GM18858 (cell line): Measurements from ENCODE around the gene GSTM3.

Source experiments
- ATAC-seq: cut with Tn5 transposase; IDR thresholded peaks from one replicate; pipeline ENCODE4 v1.9.1; 2021; ENCODE audit not compliant: unreplicated experiment

The GSTM3 gene

DNA sequence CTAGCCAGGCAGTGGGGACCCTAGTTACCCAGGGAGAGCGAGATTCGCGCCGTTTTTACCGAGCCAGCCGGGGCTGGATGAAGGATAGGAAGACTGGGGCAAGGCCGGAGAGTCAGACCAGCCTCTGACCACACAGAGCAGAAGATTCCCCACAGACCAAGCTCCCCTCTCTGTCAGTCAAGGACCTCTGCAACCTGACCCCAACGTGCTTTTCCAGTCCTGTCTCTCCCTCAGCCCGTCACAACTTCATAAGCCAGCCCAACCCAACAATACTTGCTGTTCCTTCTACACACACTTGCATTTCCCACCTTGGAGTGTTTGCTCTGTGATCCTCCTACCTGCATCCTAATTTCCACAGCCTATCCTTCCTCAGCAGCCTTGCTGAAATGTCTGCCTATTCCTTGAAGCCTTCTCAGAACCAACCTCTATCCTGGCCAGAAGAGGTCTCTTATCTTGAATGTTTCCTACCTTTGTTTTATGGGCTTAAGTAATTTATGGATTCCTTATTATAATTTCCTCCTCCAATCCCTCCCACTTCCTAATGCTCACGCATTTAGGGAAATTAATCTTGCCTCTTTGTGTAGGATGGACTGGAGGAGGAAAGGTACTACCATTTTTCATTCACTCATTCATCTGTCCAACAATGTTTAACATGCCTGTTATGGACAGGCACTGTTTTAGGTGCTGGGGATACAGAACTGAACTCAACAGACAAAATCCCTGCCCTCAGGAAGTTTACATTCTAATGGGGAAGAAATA, at the start of gene GSTM3:
Gene GSTM3 (minus strand): TSS at position 424 of the 759 bp plus-strand sequence. CDS start 751 bp downstream, outside the sequence.
- ATAC-seq = no peak

DNA sequence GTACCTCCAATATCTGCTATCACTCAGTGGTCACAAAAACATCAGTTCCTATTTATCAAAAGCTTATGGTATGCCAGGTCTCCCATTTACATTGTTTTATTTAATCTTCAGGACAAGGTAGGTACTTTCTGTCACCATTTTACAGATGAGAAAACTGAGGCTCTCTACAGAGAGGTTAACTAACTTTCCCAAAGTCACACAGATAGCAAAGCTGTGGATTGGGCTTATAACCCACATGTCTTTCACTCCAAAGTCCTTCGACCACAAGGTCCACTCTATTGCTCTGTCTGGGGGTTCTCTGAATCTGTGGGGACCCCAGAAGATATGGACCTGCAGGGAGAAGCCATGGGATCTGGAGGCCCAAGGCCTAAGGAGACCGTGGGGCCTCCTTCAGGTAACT, 49.5 kb upstream of the GSTM3 start:
- no peak for ATAC-seq

DNA sequence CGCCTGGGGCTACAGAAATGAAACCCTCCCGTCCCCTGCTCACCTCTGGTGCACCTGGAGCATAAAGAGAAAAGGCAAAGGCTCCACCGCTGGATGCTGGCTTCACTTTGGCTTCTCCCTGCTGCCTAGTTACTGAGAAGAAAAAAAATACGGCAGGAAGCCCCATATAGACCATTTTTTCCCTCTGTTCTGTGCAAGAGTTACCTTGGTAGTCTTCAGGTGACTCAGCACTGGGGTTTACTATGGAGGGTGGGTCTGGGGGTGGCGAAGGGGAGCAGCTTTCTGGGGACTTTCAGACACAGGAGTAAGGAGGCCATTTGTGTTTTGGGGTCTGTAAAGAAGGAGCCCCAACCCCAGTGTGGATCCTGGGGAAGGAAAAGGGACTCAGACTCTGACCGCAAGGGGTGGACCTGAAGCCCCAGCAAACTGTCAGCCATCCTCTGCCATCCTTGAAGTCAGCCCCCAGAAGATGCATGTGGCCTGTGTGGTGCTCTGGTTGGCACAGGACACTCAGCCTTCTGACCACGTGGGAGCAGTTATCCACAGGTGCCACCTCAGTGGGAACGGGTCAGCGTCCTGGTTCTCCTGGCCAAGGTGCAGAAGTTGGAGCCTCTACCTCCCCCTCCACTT, 48.8 kb upstream of the GSTM3 start:
- ATAC-seq = no peak

DNA sequence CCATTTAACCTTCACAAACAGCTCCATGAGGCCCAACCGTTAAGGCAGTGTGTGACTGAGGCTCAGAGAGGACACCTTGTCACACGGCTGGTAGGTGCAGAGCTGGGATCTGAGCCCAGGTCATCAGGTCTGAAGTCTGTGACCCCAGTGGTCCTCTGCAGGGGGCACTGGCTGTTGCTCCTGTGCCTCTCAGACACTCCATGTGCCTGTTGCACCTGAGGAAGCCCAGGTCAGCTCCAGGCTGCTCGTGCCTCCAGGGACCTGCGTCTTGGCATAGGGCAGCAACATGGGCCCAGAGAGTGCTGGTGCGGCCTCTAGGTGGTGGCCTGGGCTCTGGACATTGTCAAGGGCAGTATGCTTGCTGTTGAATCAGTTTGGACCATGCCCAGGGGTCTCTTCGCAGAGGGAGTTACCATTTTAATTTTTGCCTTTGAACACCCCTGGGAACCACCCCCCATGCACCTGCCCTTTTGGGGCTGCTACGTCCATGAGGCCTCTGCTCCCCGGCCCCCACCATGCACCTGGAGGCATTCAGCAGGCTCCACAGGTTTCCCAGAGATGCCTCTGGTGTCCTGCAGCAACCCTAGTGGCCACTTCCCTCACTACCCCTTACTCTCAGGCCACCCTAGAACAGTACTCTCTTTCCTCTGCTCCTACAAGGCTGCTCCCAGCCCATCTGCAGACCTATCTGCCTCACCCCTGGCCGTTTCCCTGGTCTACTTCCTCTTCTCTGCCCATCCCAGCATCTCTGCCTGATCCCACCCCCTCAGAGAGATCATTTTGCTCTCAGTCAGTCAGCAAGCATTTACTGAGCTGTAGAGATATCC, 48.1 kb upstream of the GSTM3 start:
- no peak for ATAC-seq

DNA sequence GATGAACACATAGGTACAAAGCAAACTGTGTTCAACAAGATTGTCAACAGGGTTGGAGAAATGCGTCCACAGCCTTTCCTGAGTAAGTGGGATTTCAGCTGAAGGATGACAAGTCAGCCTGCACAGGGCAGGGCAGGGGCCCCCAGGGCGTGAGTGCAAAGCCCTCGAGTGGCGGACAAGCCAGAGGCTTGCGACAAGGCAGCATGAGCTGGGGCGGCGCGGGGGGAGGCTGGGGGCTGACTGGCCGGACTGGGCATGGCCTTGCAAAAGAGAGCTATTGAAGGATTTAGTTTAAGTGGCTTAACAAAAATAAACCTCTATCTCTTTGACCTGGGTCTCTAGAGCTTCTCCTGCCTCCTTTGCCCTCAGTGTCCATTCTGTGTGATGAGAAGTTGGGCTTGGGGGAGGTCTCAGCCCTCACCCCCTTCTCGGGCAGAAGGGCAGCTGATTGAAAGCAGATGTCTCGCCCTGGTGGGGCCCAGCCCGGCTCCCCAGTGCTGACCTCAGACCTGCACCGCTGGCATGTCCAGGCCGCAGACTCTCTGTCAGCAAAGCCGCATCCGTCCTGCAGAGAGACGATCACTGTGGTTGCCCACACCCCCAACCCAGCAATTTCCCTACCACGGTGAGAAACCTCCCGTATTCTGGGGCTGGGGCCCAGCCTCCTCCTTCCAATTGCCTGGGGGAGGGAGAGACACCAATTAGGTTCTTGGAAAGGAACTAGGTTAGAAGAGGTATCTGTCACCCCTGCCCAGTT, 47.2 kb upstream of the GSTM3 start:
- no peak for ATAC-seq

DNA sequence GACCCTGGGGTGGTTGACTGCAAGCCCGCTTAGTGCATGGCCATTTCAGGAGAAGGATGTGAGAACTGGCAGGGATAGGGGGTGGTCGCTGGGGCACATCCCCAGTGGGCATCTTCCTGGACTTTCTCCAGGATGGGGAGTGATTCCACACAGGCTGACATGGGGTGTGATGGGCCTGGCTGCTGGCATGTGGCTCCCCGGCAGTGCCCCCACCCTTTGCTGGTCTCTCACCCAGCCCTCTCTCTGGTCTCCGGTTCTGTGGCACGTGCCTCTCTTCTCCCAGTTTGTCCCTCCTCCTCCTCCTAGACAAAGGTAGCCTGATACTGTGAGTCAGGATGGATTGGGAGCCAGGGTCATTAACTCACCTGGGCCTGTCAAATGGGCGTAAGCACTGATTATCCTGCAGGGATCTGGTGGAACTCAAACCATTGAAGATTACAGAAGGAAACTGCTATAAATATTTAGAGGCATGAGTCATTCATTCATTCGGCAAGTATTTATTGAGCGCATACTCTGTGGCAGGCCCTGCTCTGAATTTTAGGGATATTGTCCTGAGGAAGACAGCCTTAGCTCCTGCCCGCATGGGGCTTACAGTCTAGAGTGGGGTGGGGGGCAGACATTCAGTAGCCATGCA, 46.5 kb upstream of the GSTM3 start:
- ATAC-seq = no peak

DNA sequence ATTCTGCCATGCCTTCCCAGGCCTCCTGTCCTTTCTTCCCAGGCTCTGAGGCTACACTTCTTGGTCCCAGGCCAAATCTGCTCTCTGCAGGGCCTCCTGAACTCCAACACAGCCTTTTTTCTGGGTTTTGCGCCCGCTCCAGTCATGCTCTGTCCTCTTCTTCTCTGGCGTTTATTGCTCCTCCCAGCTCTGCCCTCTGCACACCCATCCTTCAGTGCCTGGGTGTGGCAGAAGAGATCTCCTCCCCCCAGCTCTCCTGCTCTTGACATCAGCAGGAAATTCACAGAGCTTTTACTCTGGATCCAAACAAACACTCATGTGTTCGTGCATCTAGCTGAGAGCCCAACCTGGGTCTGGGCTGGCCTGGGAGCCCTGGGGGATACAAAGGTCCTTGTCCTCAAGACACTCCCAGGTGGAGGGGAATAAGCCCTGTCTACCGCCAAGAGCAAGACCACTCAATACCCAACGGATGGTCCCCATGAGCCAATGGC, 45.7 kb upstream of the GSTM3 start:
- no peak for ATAC-seq

DNA sequence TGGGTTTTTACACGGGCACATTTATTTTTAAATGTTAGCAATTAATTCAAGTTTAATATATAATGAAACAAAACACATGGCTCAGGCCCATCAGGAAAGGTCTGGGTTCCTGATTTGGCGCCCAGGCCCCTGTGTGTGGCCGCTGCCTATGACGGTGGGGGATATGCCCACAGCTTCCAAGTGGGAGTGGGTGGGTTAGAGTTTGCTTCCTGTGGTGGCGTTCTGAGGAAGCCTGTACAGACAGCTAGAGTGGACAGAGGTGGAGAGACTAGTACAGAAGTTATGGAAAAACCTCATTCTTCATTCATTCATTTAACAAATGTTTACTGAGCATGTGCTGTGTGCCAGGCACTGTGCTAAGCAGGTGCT, 45.3 kb upstream of the GSTM3 start:
- no peak for ATAC-seq

DNA sequence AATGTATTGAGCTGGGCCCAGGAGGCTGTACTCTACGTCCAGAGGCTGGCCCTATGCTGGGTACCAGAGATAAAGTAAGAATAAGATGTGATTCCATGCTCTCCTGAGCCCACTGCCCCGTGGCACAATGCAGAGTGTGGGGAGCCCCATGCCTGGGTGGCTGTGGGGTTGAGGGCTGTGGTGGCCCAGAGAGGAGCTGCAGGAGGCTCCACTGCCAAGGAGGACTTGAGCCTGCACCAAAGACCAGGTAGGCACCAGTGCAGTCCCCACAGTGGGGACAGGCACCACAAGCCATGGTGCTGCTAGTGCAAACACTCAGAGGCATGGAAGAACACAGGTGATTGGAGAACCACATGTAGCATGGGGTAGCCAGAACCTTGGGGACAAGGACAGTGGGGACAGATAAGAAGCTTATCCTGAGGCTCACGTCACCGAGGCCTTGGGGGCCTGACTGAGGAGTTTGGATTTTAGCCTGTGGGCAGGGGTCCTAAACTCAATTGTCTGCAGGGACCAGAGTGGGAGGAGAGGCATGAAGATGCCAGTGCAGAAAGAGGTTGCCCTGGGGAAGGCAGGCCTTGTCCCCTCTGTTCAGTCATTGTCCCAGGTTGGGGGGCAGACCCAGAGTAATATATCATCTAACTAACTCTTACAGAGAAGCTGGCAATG, 44.7 kb upstream of the GSTM3 start:
- no peak for ATAC-seq

DNA sequence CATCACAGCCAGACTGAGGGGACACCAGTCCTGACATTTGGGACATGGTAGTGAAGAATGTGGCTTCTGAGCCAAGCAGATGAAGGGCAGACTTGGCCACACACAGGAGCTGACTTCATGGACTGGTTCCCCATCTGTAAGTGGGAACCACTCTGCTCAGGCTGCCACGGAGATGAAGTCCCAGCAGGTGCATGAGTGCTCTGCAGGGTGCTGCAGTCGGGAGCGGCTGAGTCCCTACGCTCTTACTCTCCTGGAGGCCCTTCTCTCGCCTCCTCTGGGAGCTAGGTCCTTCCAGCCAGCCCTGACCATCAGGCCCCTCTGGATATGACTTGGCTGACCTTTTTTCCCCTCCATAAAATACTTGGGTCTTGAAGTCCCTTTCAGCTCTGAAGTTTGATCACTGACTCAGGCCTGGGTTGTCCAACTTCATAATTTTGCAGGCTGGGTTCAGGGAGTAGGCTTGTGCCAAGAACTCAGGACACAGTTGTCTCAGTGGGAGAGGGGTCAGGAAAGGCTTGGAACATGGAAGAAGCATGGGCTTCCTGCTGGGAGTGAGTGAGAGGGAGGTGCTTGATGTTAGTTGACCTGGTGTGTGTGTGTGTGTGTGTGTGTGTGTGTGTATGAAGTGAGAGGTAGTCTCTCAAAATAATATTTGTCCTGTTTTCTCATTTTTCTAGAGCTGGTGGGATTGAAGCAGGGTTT, 43.9 kb upstream of the GSTM3 start:
- no peak for ATAC-seq

DNA sequence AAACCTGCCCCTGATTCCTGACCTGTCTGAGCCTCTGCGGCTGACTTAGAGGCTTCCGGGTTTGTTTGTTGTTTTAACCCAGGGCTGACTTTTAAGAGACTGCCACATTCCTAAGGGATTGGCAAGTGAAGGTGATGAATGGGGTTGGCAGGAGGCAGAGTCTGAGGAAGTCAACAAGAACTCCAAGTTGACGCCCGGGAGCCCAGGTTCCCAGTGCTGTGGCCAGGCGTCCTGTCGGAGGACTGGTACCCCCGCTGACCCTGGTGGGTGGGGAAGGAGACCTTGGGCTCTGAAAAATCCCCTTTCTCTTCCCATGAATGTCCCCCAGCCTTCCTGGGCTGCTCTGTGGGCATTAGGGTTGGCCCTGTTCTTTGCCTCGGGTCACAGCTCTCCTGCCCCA, 42.6 kb upstream of the GSTM3 start:
- ATAC-seq = no peak

DNA sequence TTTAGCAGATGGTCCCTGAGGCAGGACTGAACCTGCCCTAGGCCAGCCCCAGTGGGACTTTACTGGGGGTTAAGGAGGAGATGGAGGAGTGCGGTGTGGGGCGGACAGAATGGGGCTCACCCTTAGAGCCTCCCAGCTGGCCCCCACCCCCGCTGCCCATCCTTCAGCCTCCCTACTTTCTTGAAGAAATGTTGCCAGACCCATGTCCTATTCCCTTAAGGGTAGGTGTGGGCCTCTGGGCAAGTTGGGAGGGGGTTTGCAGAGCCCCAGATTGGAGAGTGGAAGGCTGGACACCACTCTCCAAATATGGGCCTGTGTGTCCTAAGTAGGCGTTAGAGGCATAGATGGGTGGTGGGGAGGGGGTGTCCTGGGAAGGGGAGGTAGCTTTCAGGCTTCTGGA, 42.1 kb upstream of the GSTM3 start:
- no peak for ATAC-seq

DNA sequence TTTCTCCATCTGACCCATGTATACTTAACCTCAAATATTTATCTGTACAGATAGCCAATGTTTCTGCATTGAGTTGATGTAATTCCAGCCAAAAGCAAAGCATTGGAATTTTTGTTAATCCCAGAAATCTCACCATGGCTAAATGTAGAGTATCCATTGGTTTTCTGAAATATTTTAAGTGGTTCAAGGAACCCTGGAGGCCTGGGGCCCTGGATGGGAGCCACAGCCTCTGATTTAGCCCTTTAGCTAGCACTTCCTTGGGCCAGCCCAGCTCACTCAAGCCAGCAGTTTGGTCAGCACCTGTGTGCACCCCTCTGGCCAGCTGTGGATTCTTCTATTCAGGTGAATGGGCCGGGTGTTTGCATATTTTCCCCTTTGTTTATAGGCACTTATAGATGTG, 41.7 kb upstream of the GSTM3 start:
- ATAC-seq = no peak

DNA sequence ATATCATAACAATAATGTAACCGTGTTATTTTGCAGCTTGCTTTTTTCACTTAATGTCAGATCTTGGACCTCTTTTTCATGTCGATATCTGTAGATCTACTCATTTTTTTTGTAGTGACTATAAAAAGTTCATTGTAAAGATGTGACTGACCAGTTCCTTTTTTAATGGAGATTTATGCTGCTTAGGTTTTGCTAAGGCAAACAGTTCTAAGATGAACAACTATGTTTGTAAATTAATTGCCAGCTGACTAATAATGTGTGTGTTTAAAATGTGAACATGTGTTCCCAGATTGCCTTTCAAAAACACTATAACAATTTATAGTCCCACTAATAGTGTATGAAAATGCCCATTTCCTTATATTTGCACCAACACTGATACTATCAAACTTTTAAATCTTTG, 41.0 kb upstream of the GSTM3 start:
- no peak for ATAC-seq

DNA sequence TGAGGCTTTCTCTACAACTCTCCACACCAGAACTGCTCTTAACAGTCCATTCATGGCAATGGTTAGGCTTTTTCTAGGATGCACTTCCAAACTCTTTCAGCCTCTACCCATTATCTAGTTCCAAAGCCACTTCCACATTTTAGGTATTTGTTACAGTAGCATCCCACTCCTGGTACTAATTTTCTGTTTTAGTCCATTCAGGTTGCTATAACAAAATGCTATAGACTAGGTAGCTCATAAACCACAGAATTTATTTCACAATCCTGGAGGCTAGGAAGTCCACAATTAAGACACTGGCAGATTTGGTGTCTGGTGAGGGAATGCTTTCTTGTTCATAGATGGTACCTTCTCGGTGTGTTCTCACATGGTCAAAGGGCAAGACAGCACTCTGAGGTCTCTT, 40.1 kb upstream of the GSTM3 start:
- no peak for ATAC-seq

DNA sequence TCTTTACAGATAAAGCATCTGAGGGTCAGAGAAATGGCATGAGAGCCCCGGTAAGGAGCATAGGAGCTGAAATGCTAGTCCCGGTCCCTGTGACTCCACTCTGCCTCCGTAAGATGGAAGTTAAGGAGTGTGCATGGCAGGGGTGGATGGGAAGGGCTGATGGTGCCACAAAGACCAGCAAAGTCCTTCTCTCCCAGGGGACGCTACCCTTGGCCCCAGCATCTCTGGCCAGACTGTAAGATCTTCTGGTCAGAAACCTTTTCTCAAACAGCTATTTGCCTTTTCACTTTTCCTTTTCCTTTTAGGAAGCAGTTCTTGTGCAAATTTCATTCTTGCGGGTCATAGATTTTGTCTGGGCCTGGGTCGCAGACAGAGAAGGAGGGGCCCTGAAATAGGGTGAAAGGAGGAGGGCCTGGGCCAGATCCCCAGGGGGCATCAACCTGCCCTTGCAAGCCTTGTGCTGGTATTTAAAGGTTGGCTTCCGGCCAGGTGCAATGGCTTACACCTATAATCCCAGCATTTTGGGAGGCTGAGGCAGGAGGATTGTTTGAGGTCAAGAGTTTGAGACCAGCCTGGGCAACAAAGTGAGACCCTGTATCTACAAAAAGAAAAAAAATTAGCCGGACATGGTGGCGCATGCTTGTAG, 37.3 kb upstream of the GSTM3 start:
- ATAC-seq = no peak

DNA sequence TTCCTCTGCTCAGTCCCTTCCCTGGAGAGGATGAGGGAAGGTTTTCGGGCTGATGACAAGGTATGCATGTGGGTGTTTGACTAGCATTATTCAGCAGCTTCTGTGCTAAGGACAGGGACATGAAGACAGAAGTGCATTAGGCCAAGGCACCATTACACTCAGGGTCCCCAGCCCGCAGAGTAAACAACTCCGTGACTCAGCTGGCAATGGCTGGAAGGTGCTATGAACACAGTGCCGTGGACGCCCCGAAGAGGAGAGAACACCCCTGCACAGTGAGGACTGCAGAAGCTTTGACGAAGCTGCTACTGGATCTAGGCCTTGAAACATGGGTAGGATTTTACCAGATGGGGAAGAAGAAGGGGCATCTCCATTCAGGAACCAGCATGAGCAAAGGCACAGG, 36.6 kb upstream of the GSTM3 start:
- no peak for ATAC-seq

DNA sequence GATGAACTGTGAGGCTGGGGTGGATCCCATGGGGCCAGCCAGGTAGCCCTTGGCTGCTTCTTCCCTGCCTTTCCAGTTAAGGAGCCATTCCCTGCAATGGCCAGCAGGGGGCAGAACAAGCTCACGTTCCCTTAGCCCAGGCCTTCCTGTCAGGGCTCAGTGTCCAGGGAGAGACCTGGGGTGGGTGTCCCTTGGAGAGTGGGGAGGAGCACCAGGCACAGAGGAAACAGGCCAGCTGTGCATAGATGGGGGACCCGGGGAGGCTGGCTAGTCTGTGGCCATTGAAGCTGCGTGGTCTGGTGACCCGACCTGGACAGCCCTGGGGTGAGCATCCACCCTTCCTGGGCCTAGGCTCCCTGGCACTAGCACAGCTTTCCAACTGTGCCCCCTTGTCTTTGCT, 36.1 kb upstream of the GSTM3 start:
- no peak for ATAC-seq

DNA sequence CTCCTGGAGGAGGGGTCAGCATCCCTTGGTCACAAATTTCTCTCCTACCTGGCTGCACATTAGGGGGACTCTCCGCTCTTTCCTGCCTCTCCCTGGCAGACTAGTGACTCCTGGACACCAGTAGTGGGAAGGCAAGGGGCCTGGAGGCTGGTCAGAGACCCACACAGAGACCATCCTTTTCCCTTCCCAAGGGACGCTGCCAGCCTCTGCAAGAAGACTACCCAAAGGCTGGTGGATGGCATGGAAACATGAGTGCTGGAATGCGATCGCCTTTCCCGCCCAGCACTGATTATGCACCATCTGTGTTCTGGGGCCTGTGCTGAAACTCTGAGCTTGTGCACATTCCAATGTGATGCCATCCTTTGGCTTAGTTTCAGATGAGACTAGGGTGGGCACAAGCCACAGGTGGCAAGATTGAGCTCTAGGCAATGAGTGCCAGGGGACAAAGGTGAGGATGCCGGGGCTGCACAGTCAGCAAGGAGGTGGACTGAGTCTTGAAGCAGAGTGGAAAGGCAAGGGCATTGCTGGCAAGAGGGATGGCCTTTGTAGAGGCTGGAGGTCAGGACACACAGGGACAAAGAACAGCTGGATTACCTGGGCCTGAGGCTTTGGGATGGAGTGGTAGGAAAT, 35.5 kb upstream of the GSTM3 start:
- no peak for ATAC-seq
